ENCODE measurements around the gene LPCAT1.

GRCh38 chr5:1430121-1430795 lies 93.5 kb downstream of the LPCAT1 start:
- TF ChIP-seq, protein P1, sequence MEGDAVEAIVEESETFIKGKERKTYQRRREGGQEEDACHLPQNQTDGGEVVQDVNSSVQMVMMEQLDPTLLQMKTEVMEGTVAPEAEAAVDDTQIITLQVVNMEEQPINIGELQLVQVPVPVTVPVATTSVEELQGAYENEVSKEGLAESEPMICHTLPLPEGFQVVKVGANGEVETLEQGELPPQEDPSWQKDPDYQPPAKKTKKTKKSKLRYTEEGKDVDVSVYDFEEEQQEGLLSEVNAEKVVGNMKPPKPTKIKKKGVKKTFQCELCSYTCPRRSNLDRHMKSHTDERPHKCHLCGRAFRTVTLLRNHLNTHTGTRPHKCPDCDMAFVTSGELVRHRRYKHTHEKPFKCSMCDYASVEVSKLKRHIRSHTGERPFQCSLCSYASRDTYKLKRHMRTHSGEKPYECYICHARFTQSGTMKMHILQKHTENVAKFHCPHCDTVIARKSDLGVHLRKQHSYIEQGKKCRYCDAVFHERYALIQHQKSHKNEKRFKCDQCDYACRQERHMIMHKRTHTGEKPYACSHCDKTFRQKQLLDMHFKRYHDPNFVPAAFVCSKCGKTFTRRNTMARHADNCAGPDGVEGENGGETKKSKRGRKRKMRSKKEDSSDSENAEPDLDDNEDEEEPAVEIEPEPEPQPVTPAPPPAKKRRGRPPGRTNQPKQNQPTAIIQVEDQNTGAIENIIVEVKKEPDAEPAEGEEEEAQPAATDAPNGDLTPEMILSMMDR (IDR thresholded peaks at IDR 0.05) = no peak
- TF ChIP-seq POLR2A (IDR thresholded peaks at IDR 0.05) (no peak), EP300 (IDR thresholded peaks at IDR 0.05) (no peak)

All from tibial nerve (tissue), 4 donors.